Liver (tissue), 9 donors: Measurements from ENCODE around the gene PRRT2. TPM values are rescaled to one million over a fixed set of nuclear protein-coding genes. Genes with fewer than 3 reads are reported as not detected.

ENCODE experiments used
- DNase-seq: peaks from one replicate; pipeline ENCODE4 v3.0.0-alpha.2; 2017; ENCODE audit warnings: low spot score
- H3K27ac ChIP-seq, 2 donors: one replicate each; pipeline ENCODE4 v1.7.0; 2013; ENCODE audit warnings: inconsistent platforms in 2 of 2, low read length in 2 of 2, control low read depth in 1 of 2, low read depth in 1 of 2, mild to moderate bottlenecking in 1 of 2
- H3K27me3 ChIP-seq, 4 donors: one replicate each; pipeline versions ENCODE4 v1.6.1 to v1.7.0; 2013; ENCODE audit warnings: low read length in 3 of 4, inconsistent platforms in 1 of 4, mild to moderate bottlenecking in 1 of 4, moderate library complexity in 1 of 4; ENCODE audit not compliant: control insufficient read depth in 4 of 4, insufficient read depth in 4 of 4
- H3K36me3 ChIP-seq, 4 donors: one replicate each; pipeline versions ENCODE4 v1.6.1 to v1.7.0; 2013; ENCODE audit warnings: low read length in 3 of 4, mild to moderate bottlenecking in 3 of 4, low read depth in 1 of 4, moderate library complexity in 1 of 4; ENCODE audit not compliant: control insufficient read depth in 4 of 4, insufficient read depth in 3 of 4
- H3K4me1 ChIP-seq, 4 donors: one replicate each; pipeline versions ENCODE4 v1.6.1 to v1.7.0; 2013; ENCODE audit warnings: low read length in 3 of 4, mild to moderate bottlenecking in 3 of 4, moderate library complexity in 1 of 4; ENCODE audit not compliant: control insufficient read depth in 4 of 4, insufficient read depth in 4 of 4
- H3K4me3 ChIP-seq, 3 donors: one replicate each; pipeline versions ENCODE4 v1.6.1 to v1.7.0; 2013; ENCODE audit warnings: low read length in 3 of 3, control low read depth in 1 of 3, low read depth in 1 of 3, mild to moderate bottlenecking in 1 of 3
- H3K9ac ChIP-seq, 2 donors: one replicate each; pipeline ENCODE4 v1.7.0; 2013; ENCODE audit warnings: low read length in 2 of 2, mild to moderate bottlenecking in 2 of 2, moderate library complexity in 2 of 2, control low read depth in 1 of 2, low read depth in 1 of 2
- H3K9me3 ChIP-seq, 4 donors: one replicate each; pipeline versions ENCODE4 v1.6.1 to v1.7.0; 2013; ENCODE audit warnings: low read length in 3 of 4; ENCODE audit not compliant: control insufficient read depth in 4 of 4
- EGR1 ChIP-seq, 2 donors: IDR thresholded peaks; 2 replicates each; pipeline ENCODE4 v1.6.1; 2016 to 2018; ENCODE audit warnings: antibody characterized with exemption in 2 of 2, low read depth in 2 of 2
- FOXA2 ChIP-seq: IDR thresholded peaks from 2 replicates; pipeline ENCODE4 v1.6.1; 2016; ENCODE audit warnings: antibody characterized with exemption
- GABPA ChIP-seq, 2 donors: IDR thresholded peaks in 1 of 2; conservative IDR thresholded peaks in 1 of 2; 2 replicates each; pipeline ENCODE4 v1.6.1; 2016; ENCODE audit warnings: antibody characterized with exemption in 2 of 2, mild to moderate bottlenecking in 1 of 2, moderate library complexity in 1 of 2
- HNF4A ChIP-seq, 2 donors: conservative IDR thresholded peaks; 2 replicates each; pipeline ENCODE4 v1.6.1; 2016; ENCODE audit warnings: antibody characterized with exemption in 2 of 2, mild to moderate bottlenecking in 2 of 2
- HNF4G ChIP-seq: IDR thresholded peaks from 2 replicates; pipeline ENCODE4 v1.6.1; 2016; ENCODE audit warnings: antibody characterized with exemption
- JUND ChIP-seq, 2 donors: IDR thresholded peaks; 2 replicates each; pipeline ENCODE4 v1.6.1; 2016; ENCODE audit warnings: antibody characterized with exemption in 2 of 2
- RAD21 ChIP-seq, 2 donors: IDR thresholded peaks; 2 replicates each; pipeline ENCODE4 v1.6.1; 2016; ENCODE audit warnings: antibody characterized with exemption in 2 of 2, mild to moderate bottlenecking in 2 of 2
- RXRA ChIP-seq, 2 donors: IDR thresholded peaks; 2 replicates each; pipeline ENCODE4 v1.6.1; 2017 to 2018; ENCODE audit warnings: antibody characterized with exemption in 2 of 2, mild to moderate bottlenecking in 1 of 2
- SP1 ChIP-seq: IDR thresholded peaks from 2 replicates; pipeline ENCODE4 v1.6.1; 2018; ENCODE audit warnings: antibody characterized with exemption, mild to moderate bottlenecking
- TAF1 ChIP-seq: conservative IDR thresholded peaks from 2 replicates; pipeline ENCODE4 v1.6.1; 2016; ENCODE audit warnings: antibody characterized with exemption, mild to moderate bottlenecking
- YY1 ChIP-seq: IDR thresholded peaks from 2 replicates; pipeline ENCODE4 v1.6.1; 2016; ENCODE audit warnings: antibody characterized with exemption, mild to moderate bottlenecking
- WGBS: extraction: QIAGEN DNeasy Blood & Tissue Kit; methylation state at CpG from one replicate; pipeline ENCODE4 v1.1.7; 2013; 5-methylcytosine and 5-hydroxymethylcytosine counted together
- polyA plus RNA-seq, 2 donors: library from polyadenylated mRNA; stranded (reverse) in 1 of 2; unstranded in 1 of 2; fragments of 200-250 nt in 1 of 2; fragments of >200 nt in 1 of 2; fragmentation: Nextera tagmentation in 1 of 2; extraction: Ambion mirVana in 1 of 2; gene quantifications; one replicate each; pipeline versions ENCODE4 v1.2.1 to v1.2.3, GENCODE V29; 2013 to 2015
- total RNA-seq, 2 donors: library from RNA; depleted of rRNA; stranded (reverse); fragments of >200 nt; gene quantifications; one replicate each; pipeline ENCODE4 v1.2.3, GENCODE V29; 2014
- TF ChIP-seq, protein P1 (sequence below): fragments of 150-350 bp; IDR thresholded peaks from 2 replicates; pipeline ENCODE4 v1.5.1; 2017; ENCODE audit warnings: improper control_type of control experiment, low read depth, low read length; ENCODE audit not compliant: missing input control
- TF ChIP-seq, protein P2 (sequence below): IDR thresholded peaks from 2 replicates; pipeline ENCODE4 v1.6.1; 2016; ENCODE audit warnings: antibody characterized with exemption
- TF ChIP-seq, protein P3 (sequence below): IDR thresholded peaks from 2 replicates; pipeline ENCODE4 v1.6.1; 2016; ENCODE audit warnings: antibody characterized with exemption, mild to moderate bottlenecking
- TF ChIP-seq, protein P4 (sequence below): IDR thresholded peaks from 2 replicates; pipeline ENCODE4 v1.6.1; 2016; ENCODE audit warnings: antibody characterized with exemption
- TF ChIP-seq, protein P5 (sequence below): IDR thresholded peaks from 2 replicates; pipeline ENCODE4 v1.6.1; 2016; ENCODE audit warnings: antibody characterized with exemption
- donor health status: healthy.
- donor health status: healthy.
- donor health status: healthy.
- donor health status: healthy.
- donor health status: healthy.

PRRT2 gene
- total and polyA plus RNA-seq, 4 donors: 0.09 to 0.59 (median 0.22) TPM

- TF ChIP-seq TAF1: no peak
- no peak for TF ChIP-seq HNF4G
- 96% methylated on average over 8 of the region's 8 CpGs for WGBS
- Histone ChIP-seq H3K36me3 (peaks cover 0 to 20% (median 6%) of the 10 kb centered on the region in 4 donors), H3K4me1 (peaks cover 5 to 17% (median 11%) of the 10 kb centered on the region in 4 donors), H3K4me3 (no peak overlapping the region), H3K9me3 (no peaks in the 10 kb centered on the region), H3K27me3 (no peaks in the 10 kb centered on the region), H3K9ac (no peak overlapping the region), H3K27ac (no peak overlapping the region)
- DNase-seq: no peak
Observed at GRCh38 chr16:29802416-29802935, 9.5 kb upstream of the PRRT2 start.

GRCh38 chr16:29804020-29804419 is 8.0 kb upstream of the PRRT2 start:
- Histone ChIP-seq H3K9ac (no peak overlapping the region), H3K4me1 (peaks cover 7 to 29% (median 18%) of the 10 kb centered on the region in 4 donors), H3K27me3 (no peaks in the 10 kb centered on the region), H3K36me3 (peaks cover 4 to 11% (median 5%) of the 10 kb centered on the region in 4 donors), H3K4me3 (no peak overlapping the region), H3K27ac (peak overlapping the region; percentile 91 to 98), H3K9me3 (no peaks in the 10 kb centered on the region)
- DNase-seq: no peak
- WGBS: 82% methylated on average over 8 of the region's 8 CpGs
- TF ChIP-seq, protein P1, sequence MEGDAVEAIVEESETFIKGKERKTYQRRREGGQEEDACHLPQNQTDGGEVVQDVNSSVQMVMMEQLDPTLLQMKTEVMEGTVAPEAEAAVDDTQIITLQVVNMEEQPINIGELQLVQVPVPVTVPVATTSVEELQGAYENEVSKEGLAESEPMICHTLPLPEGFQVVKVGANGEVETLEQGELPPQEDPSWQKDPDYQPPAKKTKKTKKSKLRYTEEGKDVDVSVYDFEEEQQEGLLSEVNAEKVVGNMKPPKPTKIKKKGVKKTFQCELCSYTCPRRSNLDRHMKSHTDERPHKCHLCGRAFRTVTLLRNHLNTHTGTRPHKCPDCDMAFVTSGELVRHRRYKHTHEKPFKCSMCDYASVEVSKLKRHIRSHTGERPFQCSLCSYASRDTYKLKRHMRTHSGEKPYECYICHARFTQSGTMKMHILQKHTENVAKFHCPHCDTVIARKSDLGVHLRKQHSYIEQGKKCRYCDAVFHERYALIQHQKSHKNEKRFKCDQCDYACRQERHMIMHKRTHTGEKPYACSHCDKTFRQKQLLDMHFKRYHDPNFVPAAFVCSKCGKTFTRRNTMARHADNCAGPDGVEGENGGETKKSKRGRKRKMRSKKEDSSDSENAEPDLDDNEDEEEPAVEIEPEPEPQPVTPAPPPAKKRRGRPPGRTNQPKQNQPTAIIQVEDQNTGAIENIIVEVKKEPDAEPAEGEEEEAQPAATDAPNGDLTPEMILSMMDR: no peak
- TF ChIP-seq FOXA2 (no peak), YY1 (no peak)

GRCh38 chr16:29804455-29805231 is 7.3 kb upstream of the PRRT2 start:
- Histone ChIP-seq H3K27me3 (no peaks in the 10 kb centered on the region), H3K27ac (peak overlapping the region; percentile 91 to 98), H3K9me3 (no peaks in the 10 kb centered on the region), H3K4me1 (peaks cover 7 to 32% (median 19%) of the 10 kb centered on the region in 4 donors), H3K4me3 (peak overlapping the region; percentile 90 to 93 (median 93)), H3K9ac (peak overlapping the region; percentile 91 to 94), H3K36me3 (peaks cover 4 to 9% (median 5%) of the 10 kb centered on the region in 4 donors)
- DNase-seq: peak; percentile 47
- 2% methylated on average over 26 of the region's 26 CpGs for WGBS
- TF ChIP-seq HNF4A (conservative IDR thresholded peaks at IDR 0.05) (peak; percentile 49 to 52), EGR1 (IDR thresholded peaks at IDR 0.05; ENCODE audit: low read depth in 2 of 2) (no peak), RAD21 (IDR thresholded peaks at IDR 0.05) (no peak), RXRA (IDR thresholded peaks at IDR 0.05) (peak; percentile 49 to 57), JUND (IDR thresholded peaks at IDR 0.05) (no peak), SP1 (no peak), GABPA (IDR thresholded peaks at IDR 0.05 in 1 of 2, conservative IDR thresholded peaks at IDR 0.05 in 1 of 2) (no peak), FOXA2 (no peak), TAF1 (peak; percentile 25)
- TF ChIP-seq, protein P1: no peak
- TF ChIP-seq, protein P2, sequence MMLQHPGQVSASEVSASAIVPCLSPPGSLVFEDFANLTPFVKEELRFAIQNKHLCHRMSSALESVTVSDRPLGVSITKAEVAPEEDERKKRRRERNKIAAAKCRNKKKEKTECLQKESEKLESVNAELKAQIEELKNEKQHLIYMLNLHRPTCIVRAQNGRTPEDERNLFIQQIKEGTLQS: no peak
- TF ChIP-seq, protein P3, sequence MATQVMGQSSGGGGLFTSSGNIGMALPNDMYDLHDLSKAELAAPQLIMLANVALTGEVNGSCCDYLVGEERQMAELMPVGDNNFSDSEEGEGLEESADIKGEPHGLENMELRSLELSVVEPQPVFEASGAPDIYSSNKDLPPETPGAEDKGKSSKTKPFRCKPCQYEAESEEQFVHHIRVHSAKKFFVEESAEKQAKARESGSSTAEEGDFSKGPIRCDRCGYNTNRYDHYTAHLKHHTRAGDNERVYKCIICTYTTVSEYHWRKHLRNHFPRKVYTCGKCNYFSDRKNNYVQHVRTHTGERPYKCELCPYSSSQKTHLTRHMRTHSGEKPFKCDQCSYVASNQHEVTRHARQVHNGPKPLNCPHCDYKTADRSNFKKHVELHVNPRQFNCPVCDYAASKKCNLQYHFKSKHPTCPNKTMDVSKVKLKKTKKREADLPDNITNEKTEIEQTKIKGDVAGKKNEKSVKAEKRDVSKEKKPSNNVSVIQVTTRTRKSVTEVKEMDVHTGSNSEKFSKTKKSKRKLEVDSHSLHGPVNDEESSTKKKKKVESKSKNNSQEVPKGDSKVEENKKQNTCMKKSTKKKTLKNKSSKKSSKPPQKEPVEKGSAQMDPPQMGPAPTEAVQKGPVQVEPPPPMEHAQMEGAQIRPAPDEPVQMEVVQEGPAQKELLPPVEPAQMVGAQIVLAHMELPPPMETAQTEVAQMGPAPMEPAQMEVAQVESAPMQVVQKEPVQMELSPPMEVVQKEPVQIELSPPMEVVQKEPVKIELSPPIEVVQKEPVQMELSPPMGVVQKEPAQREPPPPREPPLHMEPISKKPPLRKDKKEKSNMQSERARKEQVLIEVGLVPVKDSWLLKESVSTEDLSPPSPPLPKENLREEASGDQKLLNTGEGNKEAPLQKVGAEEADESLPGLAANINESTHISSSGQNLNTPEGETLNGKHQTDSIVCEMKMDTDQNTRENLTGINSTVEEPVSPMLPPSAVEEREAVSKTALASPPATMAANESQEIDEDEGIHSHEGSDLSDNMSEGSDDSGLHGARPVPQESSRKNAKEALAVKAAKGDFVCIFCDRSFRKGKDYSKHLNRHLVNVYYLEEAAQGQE: no peak
- TF ChIP-seq, protein P4, sequence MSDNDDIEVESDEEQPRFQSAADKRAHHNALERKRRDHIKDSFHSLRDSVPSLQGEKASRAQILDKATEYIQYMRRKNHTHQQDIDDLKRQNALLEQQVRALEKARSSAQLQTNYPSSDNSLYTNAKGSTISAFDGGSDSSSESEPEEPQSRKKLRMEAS: no peak
- TF ChIP-seq, protein P5, sequence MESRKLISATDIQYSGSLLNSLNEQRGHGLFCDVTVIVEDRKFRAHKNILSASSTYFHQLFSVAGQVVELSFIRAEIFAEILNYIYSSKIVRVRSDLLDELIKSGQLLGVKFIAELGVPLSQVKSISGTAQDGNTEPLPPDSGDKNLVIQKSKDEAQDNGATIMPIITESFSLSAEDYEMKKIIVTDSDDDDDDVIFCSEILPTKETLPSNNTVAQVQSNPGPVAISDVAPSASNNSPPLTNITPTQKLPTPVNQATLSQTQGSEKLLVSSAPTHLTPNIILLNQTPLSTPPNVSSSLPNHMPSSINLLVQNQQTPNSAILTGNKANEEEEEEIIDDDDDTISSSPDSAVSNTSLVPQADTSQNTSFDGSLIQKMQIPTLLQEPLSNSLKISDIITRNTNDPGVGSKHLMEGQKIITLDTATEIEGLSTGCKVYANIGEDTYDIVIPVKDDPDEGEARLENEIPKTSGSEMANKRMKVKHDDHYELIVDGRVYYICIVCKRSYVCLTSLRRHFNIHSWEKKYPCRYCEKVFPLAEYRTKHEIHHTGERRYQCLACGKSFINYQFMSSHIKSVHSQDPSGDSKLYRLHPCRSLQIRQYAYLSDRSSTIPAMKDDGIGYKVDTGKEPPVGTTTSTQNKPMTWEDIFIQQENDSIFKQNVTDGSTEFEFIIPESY: no peak
